IPS-11a (cell line): ENCODE data around the gene ASIC2.

Experiments used
- H3K4me3 ChIP-seq: one replicate; pipeline ENCODE4 v1.5.1; 2013; ENCODE audit warnings: low read depth, low read length, control low read depth

ASIC2 gene

GRCh38 chr17:33205552-33205951 is 87.5 kb downstream of the ASIC2 start:
- H3K4me3 ChIP-seq = no peak overlapping the region

- H3K4me3 ChIP-seq = no peak overlapping the region
Observed at GRCh38 chr17:33204701-33205100, 88.4 kb downstream of the ASIC2 start.

DNA sequence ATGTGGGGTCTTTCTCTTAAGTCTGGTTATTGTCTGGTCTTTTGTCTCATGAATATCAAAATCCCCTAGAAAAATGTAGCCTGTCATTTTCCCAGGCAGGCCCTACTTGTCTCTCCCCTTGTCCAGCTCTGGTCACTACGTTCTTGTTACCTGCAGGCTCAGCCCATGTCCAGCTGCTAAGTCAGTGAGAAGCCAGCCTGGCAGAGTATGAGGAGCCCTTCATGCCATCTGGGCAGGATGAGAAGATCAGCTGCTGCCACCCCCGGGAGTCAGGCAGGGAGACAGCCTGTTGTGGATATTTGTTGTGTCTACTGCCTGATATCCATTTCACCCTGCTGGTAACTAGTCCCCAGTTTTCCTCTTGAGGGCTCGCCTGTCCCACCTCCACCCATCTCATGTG is 88.9 kb downstream of the ASIC2 start:
- no peak overlapping the region for H3K4me3 ChIP-seq

GRCh38 chr17:33202796-33203495 is 90.1 kb downstream of the ASIC2 start:
- no peak overlapping the region for H3K4me3 ChIP-seq

DNA sequence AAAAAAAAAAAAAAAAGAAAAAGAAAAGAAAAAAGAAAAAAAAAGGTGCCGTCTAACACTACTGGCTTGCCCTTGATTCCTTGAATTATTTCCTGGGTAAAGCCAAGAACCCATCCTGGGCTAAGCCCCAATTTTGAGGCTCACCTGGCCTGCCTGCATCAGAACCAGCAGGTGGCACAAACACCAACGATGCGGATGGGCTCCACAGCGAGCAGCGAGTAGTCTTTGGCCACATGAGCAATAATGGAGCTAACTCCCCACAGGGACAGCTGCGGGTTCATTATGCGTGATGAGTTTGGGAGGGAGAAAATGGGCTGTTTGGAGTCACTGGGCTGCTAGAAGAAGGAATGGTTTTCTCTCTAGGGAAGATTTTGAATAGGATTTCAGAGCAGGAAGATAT is 91.1 kb downstream of the ASIC2 start:
- H3K4me3 ChIP-seq = no peak overlapping the region

DNA sequence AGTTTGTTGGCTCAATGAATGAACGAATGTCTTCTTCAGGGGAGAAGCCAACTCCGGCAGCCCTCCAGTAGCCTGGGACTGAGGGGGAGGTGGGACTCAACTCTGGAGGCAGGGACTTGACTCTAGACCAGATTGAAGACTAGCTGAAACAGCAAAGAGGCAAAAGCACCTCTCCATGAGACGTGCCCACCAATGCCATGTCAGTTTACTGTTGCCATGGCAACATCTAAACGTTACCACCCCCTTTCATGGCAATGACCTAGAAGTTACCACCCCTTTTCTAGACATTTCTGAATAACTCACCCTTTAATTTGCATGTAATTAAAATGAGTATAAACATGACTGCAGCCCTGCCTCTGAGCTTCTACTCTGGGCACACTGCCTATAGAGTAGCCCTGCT is 91.8 kb downstream of the ASIC2 start:
- no peak overlapping the region for H3K4me3 ChIP-seq

GRCh38 chr17:33200587-33200986 is 92.5 kb downstream of the ASIC2 start:
- no peak overlapping the region for H3K4me3 ChIP-seq

DNA sequence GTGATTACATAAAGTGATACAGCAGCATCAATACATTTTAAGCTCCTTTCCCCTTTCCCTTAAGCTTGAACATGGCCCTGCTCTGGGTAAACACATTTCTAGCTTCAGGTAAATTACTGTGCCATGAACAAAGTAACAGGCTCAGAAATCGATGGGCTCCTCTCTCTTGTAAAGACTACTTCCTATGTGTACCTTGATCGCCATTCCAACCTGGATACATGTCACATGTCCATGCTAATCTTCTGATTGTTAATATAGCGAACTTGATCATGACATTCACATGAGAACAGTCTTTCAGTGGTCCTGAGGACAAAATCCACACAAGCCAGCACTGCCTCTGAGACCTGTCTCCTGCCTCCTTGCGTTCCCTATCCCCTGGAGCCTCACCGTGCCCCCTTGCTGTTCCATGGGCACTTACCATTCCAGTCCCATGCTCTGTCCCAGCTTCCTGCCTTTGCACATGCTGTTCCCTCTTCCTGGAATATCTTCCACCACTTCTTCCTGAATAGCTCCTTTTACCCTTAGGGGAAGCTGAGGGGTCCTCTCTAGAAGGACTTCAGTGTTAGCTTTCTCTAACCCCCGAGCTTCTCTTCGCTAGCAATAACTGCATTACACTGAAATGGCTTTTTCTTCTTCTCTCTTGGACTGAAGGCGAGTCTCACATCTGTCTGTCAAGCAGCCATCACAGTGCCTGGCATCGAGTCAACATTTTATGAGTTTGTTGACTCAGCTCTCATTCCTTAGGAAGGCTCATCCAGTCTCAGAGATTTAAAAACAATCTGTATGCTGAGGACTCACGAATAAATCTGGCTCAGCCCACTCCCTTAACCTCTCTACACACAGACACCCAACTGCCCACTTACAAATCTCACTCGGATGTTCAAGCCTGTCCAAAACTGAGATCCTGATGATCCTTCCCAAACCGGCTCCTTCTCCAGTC is 93.3 kb downstream of the ASIC2 start:
- no peak overlapping the region for H3K4me3 ChIP-seq

DNA sequence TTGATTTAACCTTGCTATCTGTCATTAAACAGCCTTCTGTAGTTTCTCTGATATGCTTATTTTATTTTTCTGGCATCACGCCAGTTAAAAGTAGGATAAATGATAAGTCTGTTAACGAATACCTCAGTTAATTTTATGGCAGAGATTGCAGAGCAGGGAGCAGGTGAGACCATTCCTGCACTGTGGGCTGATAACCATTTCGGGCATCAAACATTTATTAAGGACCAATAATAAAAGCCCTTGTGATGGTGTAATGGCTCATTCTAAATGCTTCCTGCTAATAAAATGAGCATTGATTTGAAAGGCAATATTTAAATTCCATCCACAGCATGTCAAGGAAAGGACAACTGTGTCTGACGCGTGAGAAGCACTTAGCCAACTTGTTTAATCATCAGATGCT is 94.1 kb downstream of the ASIC2 start:
- no peak overlapping the region for H3K4me3 ChIP-seq

DNA sequence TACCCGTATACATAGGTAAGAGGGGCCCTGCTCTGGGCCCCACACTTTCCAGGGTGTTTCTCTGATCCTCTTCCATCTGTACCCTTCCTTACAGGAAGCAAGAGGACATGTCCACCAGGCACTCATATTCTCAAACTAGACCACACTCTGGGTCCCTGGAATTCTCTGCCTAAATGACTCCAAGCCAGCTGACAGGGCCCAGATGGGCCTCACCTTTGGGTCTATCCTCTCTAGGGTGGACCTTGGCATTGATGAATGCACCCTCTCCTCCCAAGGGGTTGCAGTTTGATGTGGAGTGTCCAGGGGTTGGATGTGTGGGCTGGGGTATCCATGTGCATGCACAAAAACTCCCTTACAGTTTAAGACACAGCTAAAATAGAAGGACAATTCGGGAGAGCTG is 95.8 kb downstream of the ASIC2 start:
- H3K4me3 ChIP-seq = no peak overlapping the region

DNA sequence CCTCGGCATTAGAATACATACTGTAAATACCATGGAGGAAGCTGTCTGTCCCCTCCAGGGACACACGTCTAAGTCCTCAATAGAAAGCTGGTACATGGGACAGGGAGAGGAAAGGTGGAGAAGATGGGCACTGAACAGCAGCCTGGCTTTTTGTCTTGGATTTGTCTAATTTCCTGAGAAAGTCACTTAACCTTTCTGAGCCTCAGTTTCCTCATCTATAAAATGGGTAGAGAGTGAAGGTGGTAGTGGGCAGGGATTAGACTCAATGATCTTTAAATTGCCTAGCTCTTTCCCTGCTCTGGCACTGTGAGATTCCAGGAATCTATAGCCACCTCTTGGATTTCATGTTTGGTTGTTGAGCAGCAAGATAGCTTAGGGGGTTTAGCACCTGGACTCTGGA is 96.2 kb downstream of the ASIC2 start:
- no peak overlapping the region for H3K4me3 ChIP-seq

DNA sequence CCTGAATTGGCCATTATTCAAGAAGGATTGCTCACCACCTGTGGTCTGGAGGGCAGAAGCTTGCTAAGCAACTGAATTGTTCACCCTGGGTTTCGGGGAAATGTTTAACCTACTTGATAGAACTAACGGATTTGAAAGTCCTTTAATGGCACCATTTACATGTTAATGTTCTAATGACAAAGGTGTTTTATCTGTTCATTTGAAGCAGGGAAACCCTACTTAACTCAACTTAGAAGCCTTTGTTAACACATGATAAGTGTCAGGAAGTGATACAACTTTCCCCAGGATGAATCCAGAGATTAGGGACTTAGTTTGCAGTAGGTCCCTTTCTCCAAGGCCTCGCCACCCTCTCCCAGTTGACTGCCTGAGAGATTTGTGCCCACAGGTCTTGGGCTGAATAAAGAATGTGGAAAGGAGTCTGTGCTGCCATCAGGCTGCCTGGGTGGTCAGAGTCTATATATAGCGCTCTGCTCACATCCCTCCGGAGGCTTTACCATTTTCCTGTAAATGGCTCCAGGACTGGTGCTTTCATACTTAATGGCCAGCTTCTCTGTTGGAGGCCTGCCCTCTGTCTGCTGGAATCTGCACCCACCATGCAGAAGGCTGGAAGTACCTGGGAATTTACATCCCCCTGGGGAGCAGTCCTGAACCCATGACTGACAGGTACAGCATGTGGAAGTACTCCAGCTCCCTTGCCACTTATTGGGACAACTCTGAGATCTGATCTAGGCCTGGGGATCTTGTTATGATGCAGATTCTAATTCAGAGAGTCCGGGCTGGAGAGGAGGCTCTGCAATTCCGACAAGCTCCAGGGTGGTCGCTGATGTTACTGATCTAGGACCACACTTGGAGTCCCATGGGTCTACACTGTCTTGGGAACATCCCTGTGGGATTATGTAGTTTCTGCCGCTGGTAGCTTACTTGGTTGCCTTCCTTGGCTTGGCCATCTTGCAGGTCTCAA is 99.9 kb downstream of the ASIC2 start:
- H3K4me3 ChIP-seq = no peak overlapping the region

- no peak overlapping the region for H3K4me3 ChIP-seq
Observed at GRCh38 chr17:33183487-33184026, 109.5 kb downstream of the ASIC2 start.

- H3K4me3 ChIP-seq = no peak overlapping the region
Observed at GRCh38 chr17:33179151-33179550, 113.9 kb downstream of the ASIC2 start.

- H3K4me3 ChIP-seq = no peak overlapping the region
Observed at GRCh38 chr17:33178681-33179080, 114.4 kb downstream of the ASIC2 start.

GRCh38 chr17:33175562-33175961 is 117.5 kb downstream of the ASIC2 start:
- H3K4me3 ChIP-seq = no peak overlapping the region

GRCh38 chr17:33171931-33172330 is 121.2 kb downstream of the ASIC2 start:
- H3K4me3 ChIP-seq = no peak overlapping the region

GRCh38 chr17:33169580-33170285 is 123.4 kb downstream of the ASIC2 start:
- no peak overlapping the region for H3K4me3 ChIP-seq

DNA sequence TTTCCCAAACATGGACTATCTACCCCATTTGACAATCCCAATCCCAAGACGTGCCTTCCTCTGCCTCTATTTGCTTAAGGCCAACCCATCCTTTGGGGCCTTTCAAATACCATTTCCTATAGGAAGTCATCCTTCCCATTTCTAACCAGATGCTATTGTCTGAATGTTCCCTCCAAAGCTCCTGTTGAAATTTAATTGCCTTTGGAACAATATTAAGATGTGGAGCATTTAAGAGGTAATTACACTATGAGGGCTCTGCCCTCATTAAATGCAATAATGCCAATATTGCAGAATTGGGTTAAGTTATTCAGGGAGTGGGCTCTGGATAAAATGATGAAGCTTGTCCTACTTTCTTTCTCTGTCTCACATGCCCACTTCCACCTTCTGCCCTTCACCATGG is 125.4 kb downstream of the ASIC2 start:
- no peak overlapping the region for H3K4me3 ChIP-seq

GRCh38 chr17:33166472-33166871 is 126.6 kb downstream of the ASIC2 start:
- H3K4me3 ChIP-seq = no peak overlapping the region
